ENCODE results near the gene SPESP1. TPM values are rescaled to one million over a fixed set of nuclear protein-coding genes. Genes with fewer than 3 reads are reported as not detected.

The SPESP1 gene
- total and polyA plus RNA-seq, 2 donors (not counting 3 experiments of a cell fraction or from before 2014, with no cell fraction given) = 1.5 to 2.0 TPM

GRCh38 chr15:68992696-68993095 lies 62.4 kb downstream of the SPESP1 start:
- Histone ChIP-seq H3K27ac (ENCODE audit: insufficient read depth, low read depth, low read length) (no peak overlapping the region), H3K4me2 (ENCODE audit: insufficient read depth, low read length) (no peak overlapping the region), H2AFZ (ENCODE audit: low read depth, low read length) (no peak overlapping the region), H3K9me3 (replicated peaks; ENCODE audit: control insufficient read depth, insufficient read depth, low read length) (no peaks in the 10 kb centered on the region), H3K9me1 (replicated peaks; ENCODE audit: control insufficient read depth, extremely low read depth, insufficient read depth, low read length) (no peaks in the 10 kb centered on the region), H3K4me3 (replicated peaks in 1 of 3; ENCODE audit: insufficient read depth in 1 of 3, low read depth in 1 of 3, low read length in 3 of 3) (no peak overlapping the region), H3K4me1 (ENCODE audit: control insufficient read depth, extremely low read depth, insufficient read depth, low read length) (no peaks in the 10 kb centered on the region), H3K9ac (replicated peaks; ENCODE audit: extremely low read depth, insufficient read depth, low read length) (no peak overlapping the region), H4K20me1 (replicated peaks; ENCODE audit: control insufficient read depth, extremely low read depth, insufficient read depth, low read length) (no peaks in the 10 kb centered on the region), H3K79me2 (ENCODE audit: control insufficient read depth, insufficient read depth, low read length) (no peaks in the 10 kb centered on the region), H3K27me3 (ENCODE audit: control insufficient read depth in 2 of 2, insufficient read depth in 2 of 2, low read length in 2 of 2) (peaks cover 0 to 5% of the 10 kb centered on the region in 2 experiments), H3K36me3 (ENCODE audit: control insufficient read depth in 2 of 2, extremely low read depth in 1 of 2, insufficient read depth in 2 of 2, low read length in 2 of 2) (no peaks in the 10 kb centered on the region)
- DNase-seq (ENCODE audit: low read depth, low spot score) (no peak), FAIRE-seq (no peak)
- ChIA-PET CTCF (no interaction called here), POLR2A (no interaction called here)
- intact Hi-C loops (cut with micrococcal nuclease) = no loop called here
- dilution Hi-C loops (cut with MboI; ENCODE audit: extremely low pct_ligation_motif_present, low sequenced_read_pairs) = no loop called here
- TF ChIP-seq JUN (IDR thresholded peaks at IDR 0.05; ENCODE audit: borderline replicate concordance, insufficient read depth, insufficient read length, low read depth) = no peak
- TF ChIP-seq EZH2 (IDR thresholded peaks at IDR 0.05; ENCODE audit: borderline replicate concordance, low read depth, low read length, severe bottlenecking) = no peak
- no peak for TF ChIP-seq GATA2 (IDR thresholded peaks at IDR 0.05; ENCODE audit: insufficient read depth, insufficient read length, low read depth, low read length)
- no peak for TF ChIP-seq FOS (IDR thresholded peaks at IDR 0.05; ENCODE audit: borderline replicate concordance, insufficient read depth, low read length)
- no peak for TF ChIP-seq POLR2AphosphoS5 (IDR thresholded peaks at IDR 0.05; ENCODE audit: insufficient read depth, low read depth, low read length)
- TF ChIP-seq, protein P1, sequence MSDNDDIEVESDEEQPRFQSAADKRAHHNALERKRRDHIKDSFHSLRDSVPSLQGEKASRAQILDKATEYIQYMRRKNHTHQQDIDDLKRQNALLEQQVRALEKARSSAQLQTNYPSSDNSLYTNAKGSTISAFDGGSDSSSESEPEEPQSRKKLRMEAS (IDR thresholded peaks at IDR 0.05; ENCODE audit: insufficient read depth, insufficient read length) = no peak
- TF ChIP-seq CTCF (IDR thresholded peaks at IDR 0.05; ENCODE audit: extremely low read depth in 1 of 2, insufficient read depth in 1 of 2, low read depth in 1 of 2, low read length in 2 of 2) = no peak
- TF ChIP-seq MYC (IDR thresholded peaks at IDR 0.05; ENCODE audit: low read depth, low read length) = no peak
- TF ChIP-seq POLR2A (IDR thresholded peaks at IDR 0.05; ENCODE audit: low read depth, low read length) = no peak
- no TSS peak for BruUV-seq (replicated peaks)
